ENCODE data around the gene MARCHF9. TPM values are rescaled to one million over a fixed set of nuclear protein-coding genes. Genes with fewer than 3 reads are reported as not detected.

MARCHF9 gene
- total RNA-seq, 1 donor from 2014 or later: 20.0 TPM

DNA sequence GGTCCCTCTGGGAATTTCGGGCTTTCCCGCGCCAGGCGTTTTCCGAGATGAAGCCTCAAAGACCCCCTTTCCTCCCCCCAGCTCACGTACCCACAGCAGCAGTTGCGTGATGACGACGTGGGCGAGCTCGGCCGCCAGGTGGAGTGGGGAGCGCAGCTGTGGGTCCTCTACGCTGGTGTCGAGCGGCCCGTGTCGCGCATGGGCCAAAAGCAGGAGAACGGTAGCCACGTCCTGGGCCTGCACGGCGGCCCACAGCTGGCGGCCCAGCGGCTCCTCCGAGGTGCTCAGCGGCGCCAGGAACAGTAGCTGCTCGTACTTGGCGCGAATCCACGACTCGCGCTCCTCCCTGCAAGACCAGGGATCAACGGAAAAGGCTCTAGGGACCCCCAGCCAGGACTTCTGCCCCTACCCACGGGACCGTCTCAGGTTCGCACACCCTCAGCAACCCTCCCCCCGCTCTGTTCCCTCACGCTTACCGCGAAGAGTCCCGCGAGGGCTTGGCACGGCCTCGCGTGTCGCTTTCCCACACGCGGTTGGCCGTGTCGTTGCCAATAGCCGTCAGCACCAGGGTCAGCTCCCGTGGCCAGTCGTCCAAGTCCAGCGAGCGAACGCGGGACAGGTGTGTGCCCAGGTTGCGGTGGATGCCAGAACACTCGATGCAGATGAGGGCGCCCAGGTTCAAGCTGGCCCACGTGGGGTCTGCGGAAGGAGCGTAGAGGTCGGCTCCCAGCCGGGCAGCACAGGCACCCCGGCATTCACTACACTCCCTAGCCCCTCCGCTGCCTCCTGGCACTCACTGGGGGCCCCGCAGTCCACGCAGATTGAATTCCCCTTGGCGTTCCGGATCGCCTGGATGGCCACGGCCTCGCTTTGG, 27.8 kb upstream of the MARCHF9 start:
- H3K27me3 ChIP-seq (ENCODE audit: low read depth): peaks cover 4% of the 10 kb centered on the region
- intact Hi-C loops (cut with DNase I): no loop called here
- peak; percentile 66 for DNase-seq
- H3K4me1 ChIP-seq: peaks cover 8% of the 10 kb centered on the region
- H3K9me3 ChIP-seq: no peaks in the 10 kb centered on the region
- ATAC-seq: peak; percentile 29 to 54
- peak overlapping the region; percentile 75 for H3K4me3 ChIP-seq
- H3K36me3 ChIP-seq: peaks cover 6% of the 10 kb centered on the region
- peak overlapping the region; percentile 60 for H3K27ac ChIP-seq
- TF ChIP-seq, protein P1, sequence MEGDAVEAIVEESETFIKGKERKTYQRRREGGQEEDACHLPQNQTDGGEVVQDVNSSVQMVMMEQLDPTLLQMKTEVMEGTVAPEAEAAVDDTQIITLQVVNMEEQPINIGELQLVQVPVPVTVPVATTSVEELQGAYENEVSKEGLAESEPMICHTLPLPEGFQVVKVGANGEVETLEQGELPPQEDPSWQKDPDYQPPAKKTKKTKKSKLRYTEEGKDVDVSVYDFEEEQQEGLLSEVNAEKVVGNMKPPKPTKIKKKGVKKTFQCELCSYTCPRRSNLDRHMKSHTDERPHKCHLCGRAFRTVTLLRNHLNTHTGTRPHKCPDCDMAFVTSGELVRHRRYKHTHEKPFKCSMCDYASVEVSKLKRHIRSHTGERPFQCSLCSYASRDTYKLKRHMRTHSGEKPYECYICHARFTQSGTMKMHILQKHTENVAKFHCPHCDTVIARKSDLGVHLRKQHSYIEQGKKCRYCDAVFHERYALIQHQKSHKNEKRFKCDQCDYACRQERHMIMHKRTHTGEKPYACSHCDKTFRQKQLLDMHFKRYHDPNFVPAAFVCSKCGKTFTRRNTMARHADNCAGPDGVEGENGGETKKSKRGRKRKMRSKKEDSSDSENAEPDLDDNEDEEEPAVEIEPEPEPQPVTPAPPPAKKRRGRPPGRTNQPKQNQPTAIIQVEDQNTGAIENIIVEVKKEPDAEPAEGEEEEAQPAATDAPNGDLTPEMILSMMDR (IDR thresholded peaks at IDR 0.05): peak; percentile 41

DNA sequence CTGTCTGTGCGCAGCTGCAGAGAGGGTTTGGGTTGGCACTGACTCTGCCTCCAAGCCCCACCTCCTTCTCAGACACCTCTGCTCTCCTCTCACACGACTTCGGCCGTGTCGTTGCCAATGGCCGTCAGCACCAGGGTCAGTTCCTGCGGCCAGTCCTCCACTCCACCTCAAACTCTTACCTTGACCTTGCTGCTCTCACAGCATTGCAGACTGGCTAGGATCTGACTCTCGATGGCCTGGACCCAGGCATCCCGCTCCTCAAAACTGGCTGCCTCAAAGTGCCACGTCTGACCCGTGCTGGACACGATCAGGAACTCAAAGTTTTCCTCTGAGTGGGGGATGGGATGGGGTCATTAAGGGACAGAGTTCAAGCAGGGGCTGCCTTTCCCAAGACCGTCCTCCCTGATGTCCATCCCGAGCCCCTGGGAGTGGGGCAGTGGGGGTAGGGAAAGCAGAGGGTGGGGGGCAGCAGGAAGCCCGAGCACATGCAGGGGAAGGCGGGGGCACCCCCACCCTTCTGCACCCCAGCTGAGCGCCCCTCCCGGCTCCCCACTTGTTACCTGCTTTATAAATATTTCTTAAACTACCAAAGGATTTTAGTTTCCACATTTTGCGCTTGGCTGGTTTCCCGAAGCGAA, 27.0 kb upstream of the MARCHF9 start:
- Histone ChIP-seq H3K27ac (no peak overlapping the region), H3K27me3 (ENCODE audit: low read depth) (peaks cover 7% of the 10 kb centered on the region), H3K36me3 (peaks cover 8% of the 10 kb centered on the region), H3K4me1 (peaks cover 8% of the 10 kb centered on the region), H3K4me3 (no peak overlapping the region), H3K9me3 (no peaks in the 10 kb centered on the region)
- intact Hi-C loops (cut with DNase I): no loop called here
- DNase-seq (no peak), ATAC-seq (peak; percentile 1 to 28)
- TF ChIP-seq, protein P1 (IDR thresholded peaks at IDR 0.05): no peak

DNA sequence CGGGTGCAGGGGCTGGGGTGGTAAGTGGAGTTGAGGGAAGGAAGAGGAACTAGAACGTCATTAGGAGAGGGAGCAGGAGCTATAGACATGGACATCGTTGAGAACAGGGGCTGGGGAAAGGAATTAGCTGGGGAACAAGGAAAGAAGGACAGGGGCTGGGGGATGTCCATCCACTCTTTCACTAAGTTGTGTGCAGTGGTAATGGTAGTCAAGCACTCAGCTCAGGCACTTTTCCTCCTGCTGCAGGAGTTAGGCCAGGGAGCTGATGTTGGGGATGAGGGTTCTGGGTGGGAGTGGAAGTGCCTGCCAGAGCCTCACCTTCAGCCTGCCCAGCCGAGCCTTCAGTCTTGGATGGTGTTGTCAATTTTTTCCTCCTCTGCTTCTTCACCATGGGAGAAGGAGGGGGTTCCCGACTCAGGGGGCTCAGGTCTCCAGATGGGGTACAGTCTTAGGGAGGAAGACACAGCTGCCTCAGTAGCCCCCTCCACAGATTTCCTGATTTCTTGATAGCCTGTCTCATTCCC, 25.5 kb upstream of the MARCHF9 start:
- H3K36me3 ChIP-seq: peaks cover 9% of the 10 kb centered on the region
- DNase-seq: no peak
- H3K27ac ChIP-seq: no peak overlapping the region
- no peak overlapping the region for H3K4me3 ChIP-seq
- ATAC-seq: no peak
- peaks cover 8% of the 10 kb centered on the region for H3K4me1 ChIP-seq
- intact Hi-C loops (cut with DNase I): no loop called here
- TF ChIP-seq, protein P1 (IDR thresholded peaks at IDR 0.05): no peak
- no peaks in the 10 kb centered on the region for H3K9me3 ChIP-seq
- H3K27me3 ChIP-seq (ENCODE audit: low read depth): peaks cover 20% of the 10 kb centered on the region

DNA sequence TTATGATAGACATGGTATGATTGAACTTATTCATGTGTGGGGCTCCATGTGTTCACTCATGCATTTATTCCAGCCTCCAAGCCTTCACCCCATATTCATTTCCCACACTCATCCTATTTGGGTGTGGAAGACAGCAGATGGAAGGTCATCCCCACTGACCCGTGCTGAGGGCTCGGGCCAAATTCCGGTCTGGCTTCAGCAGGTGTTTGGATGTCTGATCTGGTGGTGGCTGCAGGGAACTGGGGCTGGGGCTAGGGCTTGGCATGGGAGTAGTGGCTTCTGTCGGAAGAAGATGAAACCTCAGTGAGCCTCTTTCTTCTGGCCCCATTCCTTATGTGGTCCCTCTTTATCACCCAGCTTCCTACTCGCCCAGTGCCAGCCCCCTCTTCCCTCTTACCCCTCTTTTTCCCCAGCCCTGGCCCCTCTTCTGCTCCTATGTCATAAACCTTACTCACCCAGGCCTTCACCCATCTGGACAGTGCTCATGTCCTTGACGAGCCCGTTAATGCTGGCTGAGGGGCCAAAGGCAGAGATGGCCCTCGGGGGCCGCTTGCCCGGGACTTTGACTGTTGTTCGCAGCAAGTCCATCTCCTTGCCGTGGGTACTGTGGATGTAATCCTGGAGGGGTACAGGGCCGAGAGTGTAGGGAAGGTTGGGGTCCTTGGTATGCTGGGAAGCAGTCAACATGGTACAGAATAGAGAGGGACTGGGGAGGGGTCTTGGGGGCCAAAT, 24.4 kb upstream of the MARCHF9 start:
- H3K4me3 ChIP-seq: no peak overlapping the region
- H3K27me3 ChIP-seq (ENCODE audit: low read depth): peaks cover 28% of the 10 kb centered on the region
- H3K9me3 ChIP-seq: no peaks in the 10 kb centered on the region
- intact Hi-C loops (cut with DNase I): no loop called here
- no peak overlapping the region for H3K27ac ChIP-seq
- TF ChIP-seq, protein P1 (IDR thresholded peaks at IDR 0.05): no peak
- H3K36me3 ChIP-seq: peaks cover 9% of the 10 kb centered on the region
- H3K4me1 ChIP-seq: peaks cover 9% of the 10 kb centered on the region
- DNase-seq: no peak
- no peak for ATAC-seq

DNA sequence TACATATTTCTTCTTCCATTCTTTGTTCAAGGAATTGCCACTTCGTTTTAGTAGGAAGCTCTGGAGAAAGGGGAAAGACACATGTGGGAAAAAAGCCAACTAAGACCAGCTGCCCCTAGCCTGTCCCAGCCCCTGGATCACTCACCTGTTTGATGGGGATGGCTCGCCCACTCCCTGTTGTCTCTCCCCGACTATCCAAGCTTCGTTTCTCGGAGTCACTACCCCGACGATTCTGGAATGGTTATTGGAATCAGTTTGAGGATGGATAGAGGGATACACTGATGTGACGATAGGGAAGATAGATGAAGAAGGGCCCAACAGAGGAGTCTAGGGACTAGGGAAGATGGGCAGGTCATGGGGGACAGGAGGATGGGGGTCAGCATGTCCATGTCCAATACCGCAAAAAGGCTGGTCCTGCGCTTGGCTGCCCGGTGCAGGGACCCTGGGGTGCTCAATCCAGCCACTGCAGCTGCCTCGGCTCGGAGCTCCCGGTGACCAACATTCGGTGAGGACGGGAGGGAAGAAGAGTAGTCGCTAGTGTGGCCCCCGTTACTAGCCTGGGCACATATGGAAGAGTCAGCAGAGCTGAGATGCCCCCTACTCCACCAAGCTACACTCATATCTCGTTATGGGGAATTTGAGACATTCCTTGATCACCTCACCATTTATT, 23.4 kb upstream of the MARCHF9 start:
- intact Hi-C loops (cut with DNase I): no loop called here
- peaks cover 37% of the 10 kb centered on the region for H3K27me3 ChIP-seq (ENCODE audit: low read depth)

More for the DNA sequence above, 23.4 kb upstream of the MARCHF9 start:
- Histone ChIP-seq H3K9me3 (no peaks in the 10 kb centered on the region), H3K27ac (no peak overlapping the region), H3K4me1 (peaks cover 12% of the 10 kb centered on the region), H3K4me3 (no peak overlapping the region), H3K36me3 (peaks cover 9% of the 10 kb centered on the region)
- TF ChIP-seq, protein P1 (IDR thresholded peaks at IDR 0.05): no peak
- DNase-seq (no peak), ATAC-seq (no peak)
